NCI-H748 (cell line): ENCODE measurements around the gene SEMA3G.

Source experiments
- DNase-seq: peaks from one replicate; lab custom pipeline; 2025; ENCODE audit not compliant: unreplicated experiment; lab: John Stamatoyannopoulos, UW

The SEMA3G gene

DNA sequence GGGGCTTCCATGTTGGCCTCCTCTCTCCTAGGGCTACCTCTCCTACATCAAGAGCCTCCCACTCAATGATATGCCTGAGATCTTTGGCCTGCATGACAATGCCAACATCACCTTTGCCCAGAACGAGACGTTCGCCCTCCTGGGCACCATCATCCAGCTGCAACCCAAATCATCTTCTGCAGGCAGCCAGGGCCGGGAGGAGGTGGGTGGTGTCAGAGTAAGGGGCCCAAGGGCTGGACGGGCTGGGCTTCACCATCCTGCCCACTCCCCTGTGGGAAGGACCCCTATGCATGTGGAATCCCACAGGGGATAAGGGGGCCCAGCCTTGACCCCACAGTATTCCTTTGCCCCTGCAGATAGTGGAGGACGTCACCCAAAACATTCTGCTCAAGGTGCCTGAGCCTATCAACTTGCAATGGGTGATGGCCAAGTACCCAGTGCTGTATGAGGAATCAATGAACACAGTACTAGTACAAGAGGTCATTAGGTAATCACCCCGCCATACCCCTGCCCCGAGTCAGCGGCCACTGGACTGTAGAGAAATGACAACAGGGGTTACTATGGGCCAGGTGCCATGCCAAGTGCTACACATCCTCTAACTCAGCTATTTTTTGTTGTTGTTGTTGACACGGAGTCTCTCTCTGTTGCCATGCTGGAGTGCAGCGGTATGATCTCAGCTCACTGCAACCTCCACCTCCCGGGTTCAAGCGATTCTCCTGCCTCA is 47.1 kb downstream of the SEMA3G start:
- no peak for DNase-seq

DNA sequence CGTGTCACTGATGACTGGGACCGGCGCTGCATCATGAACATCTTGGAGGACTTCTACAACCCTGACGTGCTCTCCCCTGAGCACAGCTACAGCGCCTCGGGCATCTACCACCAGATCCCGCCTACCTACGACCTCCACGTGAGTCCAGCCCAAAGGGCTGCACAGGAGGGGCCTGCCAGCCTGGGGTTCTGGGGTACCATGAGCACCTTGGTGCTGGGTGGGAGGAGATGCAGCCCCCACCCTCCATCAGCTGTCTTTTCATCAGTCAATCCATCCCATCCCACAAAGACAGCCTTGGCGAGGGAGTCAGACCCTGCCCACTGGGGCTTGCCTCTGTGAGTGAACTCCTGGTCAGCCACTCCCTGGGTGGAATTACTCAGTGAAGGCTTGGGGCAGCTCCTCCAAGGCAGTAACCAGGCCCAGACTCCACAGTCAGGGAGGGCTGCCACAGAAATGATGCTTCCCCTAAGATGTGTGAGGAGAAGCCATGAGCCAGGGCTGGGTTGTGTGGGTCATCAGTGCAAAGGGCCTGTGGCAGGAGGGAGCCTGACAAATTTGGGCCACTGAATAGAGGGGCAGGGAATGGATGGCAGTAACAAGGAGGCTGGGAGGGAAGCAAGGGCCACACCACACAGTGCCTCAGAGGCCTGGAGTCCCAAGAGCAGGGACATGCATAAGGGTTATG is 47.9 kb downstream of the SEMA3G start:
- no peak for DNase-seq

DNA sequence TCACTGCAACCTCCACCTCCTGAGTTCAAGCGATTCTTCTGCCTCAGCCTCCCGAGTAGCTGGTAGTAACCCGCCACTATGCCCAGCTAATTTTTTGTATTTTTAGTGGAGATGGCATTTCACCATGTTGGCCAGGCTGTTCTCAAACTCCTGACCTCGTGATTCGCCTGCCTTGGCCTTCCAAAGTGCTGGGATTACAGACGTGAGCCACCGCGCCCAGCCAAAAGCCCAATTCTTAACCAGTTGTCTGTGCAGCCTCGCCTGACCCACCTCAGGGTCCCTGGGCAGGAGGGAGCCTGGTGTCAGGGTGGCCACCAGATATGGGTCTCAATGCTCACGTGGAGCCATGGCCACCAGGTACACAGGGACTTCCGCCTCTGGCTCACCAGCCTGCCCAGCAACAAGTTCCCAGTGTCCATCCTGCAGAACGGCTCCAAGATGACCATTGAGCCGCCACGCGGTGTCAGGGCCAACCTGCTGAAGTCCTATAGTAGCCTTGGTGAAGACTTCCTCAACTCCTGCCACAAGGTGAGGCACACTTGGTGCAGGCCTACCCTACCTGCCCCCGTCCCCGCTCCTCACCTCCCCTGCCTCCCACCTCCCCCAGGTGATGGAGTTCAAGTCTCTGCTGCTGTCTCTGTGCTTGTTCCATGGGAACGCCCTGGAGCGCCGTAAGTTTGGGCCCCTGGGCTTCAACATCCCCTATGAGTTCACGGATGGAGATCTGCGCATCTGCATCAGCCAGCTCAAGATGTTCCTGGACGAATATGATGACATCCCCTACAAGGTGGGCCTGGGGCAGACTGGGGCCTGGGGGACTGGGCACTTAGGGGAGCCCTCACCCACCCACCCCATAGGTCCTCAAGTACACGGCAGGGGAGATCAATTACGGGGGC is 48.6 kb downstream of the SEMA3G start:
- DNase-seq, result no peak

DNA sequence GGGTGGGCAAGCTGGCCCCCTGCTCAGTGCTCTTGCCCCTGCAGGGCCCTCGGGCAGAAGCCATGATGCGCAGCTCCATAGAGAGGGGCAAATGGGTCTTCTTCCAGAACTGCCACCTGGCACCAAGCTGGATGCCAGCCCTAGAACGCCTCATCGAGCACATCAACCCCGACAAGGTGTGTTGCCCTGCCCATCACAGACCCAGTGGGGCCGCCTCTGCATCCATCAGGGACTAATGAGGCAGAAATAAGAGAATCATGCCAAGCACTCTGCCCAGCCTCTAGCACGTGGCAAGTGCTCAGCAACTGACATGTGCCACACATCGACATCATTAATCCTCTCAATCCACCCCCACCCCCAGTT is 49.4 kb downstream of the SEMA3G start:
- DNase-seq, result no peak

DNA sequence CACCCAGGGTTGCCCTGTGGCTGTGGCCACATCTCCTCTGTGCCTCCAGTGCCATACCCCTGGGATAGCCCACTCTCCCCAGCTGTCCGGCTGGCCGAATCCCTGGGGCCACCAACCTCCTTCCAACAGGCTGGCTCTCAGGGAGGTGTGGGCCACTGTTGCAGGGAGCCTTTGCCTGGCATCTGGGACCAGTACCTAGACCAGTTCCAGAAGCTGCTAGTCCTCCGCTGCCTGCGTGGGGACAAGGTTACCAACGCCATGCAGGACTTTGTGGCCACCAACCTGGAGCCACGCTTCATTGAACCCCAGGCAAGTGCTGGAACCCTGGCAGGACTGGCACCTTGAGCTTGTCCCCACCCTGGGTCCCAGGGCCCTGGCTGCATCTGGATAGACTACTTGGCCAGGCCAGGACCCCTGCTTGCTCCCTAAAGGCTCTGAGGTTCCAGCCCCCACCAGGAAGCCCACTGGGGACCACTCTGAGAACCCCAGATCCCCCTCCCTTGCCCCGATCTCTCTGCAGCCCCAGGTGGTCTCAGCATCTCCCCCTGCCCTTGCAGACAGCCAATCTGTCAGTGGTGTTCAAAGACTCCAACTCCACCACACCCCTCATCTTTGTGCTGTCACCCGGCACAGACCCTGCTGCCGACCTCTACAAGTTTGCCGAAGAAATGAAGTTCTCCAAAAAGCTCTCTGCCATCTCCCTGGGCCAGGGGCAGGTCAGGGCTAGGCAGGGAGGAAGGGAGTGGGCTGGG is 50.0 kb downstream of the SEMA3G start:
- DNase-seq, result no peak

DNA sequence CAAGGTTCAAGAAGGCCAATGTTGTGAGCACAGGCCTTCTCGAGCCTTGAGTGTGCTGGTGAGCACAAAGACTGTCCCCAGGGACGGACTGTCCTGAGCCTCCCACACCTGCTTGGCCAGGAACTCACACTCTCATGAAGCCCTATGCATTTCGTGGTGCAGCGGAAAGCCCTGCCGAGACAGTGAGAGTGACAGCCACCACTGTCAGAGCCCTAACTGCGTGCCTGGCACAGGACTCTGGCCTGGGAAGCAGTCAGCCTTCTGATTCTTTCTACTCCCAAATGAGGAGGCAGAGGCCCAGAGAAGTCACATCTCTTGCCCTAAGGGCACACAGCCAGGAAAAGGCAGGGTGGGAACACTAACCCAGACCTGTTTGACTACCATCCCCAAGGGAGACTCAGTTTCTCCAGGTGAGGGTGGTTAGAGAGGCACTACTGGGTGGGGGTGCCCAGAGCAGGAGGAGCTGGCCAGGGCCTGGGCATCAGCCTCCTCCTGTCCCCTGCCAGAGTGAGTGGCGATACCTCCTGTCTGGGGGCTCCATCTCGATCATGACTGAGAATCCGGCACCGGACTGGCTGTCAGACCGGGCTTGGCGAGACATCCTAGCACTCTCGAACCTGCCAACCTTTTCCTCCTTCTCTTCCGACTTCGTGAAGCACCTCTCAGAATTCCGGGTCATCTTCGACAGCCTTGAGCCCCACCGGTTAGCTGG is 50.8 kb downstream of the SEMA3G start:
- DNase-seq, result no peak

DNA sequence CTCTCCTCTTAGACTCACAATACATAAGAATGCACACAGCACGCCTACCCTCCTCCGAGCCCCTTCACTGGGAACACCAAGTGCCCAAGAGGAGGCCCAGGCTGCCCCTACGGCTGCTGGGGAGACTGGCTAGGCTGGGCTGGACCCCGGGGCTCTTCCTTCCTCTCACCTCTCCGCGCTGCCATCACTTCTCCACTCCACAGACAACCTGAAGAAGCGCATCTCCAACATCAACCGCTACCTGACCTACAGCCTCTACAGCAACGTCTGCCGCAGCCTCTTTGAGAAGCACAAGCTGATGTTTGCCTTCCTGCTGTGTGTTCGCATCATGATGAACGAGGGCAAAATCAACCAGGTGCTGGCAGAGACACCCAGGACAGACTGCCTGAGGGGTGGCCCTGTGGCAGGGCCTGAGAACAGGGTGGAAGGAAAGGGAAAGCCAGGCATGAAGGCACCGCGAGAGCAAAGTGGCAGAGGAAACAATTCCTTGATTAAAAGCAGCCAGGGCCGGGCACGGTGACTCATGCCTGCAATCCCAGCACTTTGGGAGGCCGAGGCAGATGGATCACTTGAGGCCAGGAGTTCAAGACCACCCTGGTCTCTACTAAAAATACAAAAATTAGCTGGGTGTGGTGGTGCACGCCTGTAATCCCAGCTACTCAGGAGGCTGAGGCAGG is 51.6 kb downstream of the SEMA3G start:
- DNase-seq, result no peak

DNA sequence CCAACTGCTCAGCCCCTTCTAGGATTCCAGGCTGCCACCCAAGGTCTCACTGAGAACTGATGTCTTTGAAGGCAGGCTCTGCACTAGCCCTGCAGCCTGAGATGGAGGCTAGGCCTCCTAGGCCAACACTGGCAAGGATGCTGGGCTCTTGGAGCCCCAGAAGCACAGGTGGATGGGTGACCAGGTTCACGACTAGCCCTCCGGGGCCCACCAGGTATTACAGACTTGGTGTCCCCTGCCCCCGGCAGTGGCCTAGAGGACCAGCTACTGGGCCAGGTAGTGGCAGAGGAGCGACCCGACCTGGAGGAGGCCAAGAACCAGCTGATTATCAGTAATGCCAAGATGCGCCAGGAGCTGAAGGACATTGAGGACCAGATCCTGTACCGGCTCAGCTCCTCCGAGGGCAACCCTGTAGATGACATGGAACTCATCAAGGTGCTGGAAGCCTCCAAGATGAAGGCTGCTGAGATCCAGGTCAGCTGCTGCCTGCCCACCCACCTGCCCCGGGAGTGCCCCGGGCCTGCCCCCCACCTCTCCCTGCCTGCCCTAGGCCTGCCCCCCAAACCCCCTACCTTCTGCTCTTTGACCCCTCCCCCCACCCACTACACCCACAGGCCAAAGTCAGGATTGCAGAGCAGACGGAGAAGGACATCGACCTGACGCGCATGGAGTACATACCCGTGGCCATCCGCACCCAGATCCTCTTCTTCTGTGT is 52.5 kb downstream of the SEMA3G start:
- no peak for DNase-seq

DNA sequence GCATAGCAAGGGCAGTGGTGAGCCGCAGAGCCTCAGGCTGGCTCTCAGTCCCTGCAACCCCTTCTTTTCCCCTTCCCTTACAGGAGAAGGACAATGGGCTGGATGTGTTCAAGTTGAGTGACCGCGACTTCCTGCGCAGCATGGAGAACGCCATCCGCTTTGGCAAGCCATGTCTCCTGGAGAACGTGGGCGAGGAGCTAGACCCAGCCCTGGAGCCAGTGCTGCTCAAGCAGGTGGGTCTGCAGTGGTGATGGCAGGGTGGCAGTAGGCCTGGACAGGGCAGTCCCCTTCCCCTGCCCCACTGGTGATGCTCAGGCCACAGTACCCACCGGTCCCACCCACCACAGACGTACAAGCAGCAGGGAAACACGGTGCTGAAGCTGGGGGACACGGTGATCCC is 53.8 kb downstream of the SEMA3G start:
- no peak for DNase-seq

DNA sequence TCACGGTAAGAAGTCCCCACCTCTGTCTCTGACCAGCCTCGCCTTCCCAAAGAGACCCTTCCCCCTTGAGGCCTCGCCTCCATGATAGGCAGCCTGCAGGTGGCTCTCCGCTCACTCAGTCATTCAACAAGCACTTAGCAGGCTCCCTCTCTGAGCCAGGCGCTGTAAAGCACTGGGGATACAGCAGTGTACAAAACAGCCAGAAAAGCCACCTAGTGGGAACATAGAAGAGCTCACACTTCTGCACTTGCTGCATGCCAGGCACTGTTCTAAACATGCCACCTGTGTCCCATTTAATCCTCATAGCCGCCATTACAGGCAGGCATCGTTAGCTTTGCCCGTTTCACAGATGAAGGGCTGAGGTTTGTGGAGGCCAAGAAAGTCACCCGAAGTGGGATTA is 56.0 kb downstream of the SEMA3G start:
- no peak for DNase-seq

DNA sequence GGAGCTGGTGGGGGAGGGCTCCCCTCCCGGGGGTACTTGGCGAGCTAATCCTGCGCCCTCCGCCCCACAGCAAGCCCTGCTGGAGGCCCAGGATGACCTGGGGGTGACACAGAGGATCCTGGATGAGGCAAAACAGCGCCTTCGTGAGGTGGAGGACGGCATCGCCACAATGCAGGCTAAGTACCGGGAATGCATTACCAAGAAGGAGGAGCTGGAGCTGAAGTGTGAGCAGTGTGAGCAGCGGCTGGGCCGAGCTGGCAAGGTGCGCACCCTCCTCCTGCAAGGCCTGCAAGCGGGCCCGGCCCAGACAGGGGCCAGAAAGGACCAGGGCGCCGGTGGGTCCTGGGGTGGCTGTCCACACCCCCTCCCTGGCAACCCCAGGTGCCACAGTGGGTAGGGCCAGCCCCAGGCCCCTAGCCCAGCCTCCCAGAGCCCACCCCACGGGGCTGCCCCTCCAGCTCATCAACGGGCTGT is 56.5 kb downstream of the SEMA3G start:
- no peak for DNase-seq

DNA sequence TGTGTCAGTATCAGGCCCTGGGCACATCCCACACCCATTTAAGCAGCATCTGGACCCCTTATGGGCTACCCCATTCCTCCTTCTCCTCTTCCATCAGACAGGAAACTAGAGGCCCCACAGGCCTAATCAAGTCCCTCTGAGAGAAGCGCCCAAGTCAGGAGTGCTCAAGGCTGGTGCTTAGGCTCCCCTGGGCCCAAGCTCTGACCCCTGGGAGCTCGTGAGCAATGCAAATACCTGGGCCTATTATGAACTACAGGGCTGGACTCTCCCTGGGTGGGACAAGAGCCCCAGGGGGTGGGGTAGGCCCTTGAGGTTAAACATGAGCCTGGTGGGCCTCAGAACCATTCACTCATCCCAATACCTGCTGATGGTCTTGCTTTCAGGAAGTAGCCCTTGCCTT is 57.4 kb downstream of the SEMA3G start:
- DNase-seq, result no peak

DNA sequence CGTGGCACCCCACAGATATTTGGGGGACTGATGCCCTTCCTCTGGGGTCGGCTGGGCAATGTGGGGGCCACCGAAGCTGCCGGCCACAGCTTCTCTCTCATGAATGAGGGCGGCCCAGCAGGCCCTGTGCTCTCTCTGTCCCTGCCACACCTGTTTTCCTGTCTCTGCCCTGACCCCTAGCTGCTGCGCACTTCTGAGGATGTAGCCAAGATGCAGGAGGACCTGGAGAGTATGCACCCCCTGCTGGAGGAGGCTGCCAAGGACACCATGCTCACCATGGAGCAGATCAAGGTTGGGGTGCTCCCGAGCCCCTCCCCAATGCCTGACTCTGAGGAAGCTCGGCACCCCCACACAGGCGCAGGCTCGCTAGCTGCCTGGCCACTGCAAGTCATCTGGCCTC is 59.7 kb downstream of the SEMA3G start:
- no peak for DNase-seq

DNA sequence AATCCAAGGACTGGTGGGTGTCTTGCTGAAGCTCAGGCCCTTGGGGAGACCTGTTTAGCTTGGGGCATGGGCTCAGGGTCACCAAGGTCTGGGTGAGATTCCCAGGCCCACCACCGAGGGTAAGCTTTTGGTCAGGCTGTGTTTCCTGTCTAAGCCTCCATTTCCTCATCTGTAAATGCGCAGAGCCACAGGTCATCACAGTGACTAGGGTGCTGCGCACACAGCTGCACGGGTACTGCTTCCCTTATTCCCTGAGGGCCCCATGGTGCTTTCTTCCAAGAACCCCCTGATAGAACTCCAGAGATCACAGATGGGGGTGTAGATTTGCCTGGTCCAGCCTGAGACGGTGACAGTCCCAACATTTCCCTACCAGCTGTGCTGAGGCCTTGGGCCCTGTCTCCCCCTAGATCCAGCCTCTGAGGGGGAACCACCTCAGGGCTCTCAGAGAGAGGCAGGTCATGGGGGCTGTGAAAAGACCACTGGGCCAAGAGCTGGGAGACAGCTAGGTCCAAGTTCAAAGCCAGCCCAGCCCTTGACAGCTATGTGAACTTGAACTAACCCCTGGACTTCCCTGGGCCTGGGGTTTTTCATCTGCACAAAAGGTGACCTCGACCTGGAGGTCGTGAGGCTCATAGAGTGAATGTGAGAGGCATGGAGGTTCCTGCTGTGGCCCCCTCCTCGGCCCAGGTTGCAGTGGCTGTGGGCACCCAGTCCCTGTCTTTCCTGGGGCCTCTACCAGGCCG is 60.7 kb downstream of the SEMA3G start:
- DNase-seq, result no peak

DNA sequence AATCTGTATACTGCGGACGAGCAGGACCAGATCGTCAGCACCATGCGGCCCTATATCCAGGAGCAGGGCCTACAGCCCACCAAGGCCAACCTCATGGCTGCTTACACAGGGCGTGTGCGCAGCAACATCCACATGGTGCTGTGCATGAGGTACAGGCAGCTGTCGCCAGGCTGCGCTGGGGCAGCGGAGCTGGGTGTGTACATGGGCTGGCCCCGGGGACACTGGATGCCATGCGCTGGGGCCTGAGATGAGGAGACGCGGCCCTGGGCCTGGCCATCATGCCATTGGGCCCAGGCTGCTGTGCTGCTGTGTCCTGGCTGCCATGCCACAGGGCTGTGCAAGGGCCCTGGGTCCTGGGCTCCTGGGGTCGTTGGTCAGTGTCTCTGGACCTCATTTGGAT is 61.5 kb downstream of the SEMA3G start:
- DNase-seq, result no peak
